GM12878 (cell line): Measurements from ENCODE around the gene THSD4.

ENCODE experiments used
- EP300 ChIP-seq, 2 experiments: fragments of 150-350 bp in 1 of 2; IDR thresholded peaks; 2 replicates each; pipeline ENCODE4 v1.6.1; 2011 to 2012; ENCODE audit warnings: low read depth in 2 of 2, low read length in 2 of 2, borderline replicate concordance in 1 of 2, improper control_type of control experiment in 1 of 2, inconsistent platforms in 1 of 2; ENCODE audit not compliant: control insufficient read depth in 1 of 2
- GABPA ChIP-seq: IDR thresholded peaks from 2 replicates; pipeline ENCODE4 v1.6.1; 2014; ENCODE audit warnings: antibody characterized with exemption, low read depth, mild to moderate bottlenecking, inconsistent platforms
- POLR2AphosphoS5 ChIP-seq: IDR thresholded peaks from 2 replicates; pipeline ENCODE4 v1.6.1; 2011; ENCODE audit warnings: mild to moderate bottlenecking, low read length, inconsistent platforms
- SREBF2 ChIP-seq: IDR thresholded peaks from 2 replicates; pipeline ENCODE4 v1.6.1; 2012; ENCODE audit warnings: mild to moderate bottlenecking, low read length
- TARDBP ChIP-seq: IDR thresholded peaks from 2 replicates; pipeline ENCODE4 v1.6.1; 2016; ENCODE audit warnings: borderline replicate concordance
- TF ChIP-seq, protein P1 (sequence below), 3 experiments: IDR thresholded peaks in 2 of 3; conservative IDR thresholded peaks in 1 of 3; 2 replicates each; pipeline ENCODE4 v1.5.1; 2011; ENCODE audit warnings: low read depth in 3 of 3, low read length in 3 of 3, mild to moderate bottlenecking in 3 of 3, control low read depth in 2 of 3, moderate library complexity in 2 of 3, inconsistent platforms in 1 of 3, mixed read lengths in 1 of 3; ENCODE audit not compliant: control insufficient read depth in 2 of 3, insufficient read depth in 1 of 3; ENCODE audit errors: extremely low read depth in 1 of 3
- TF ChIP-seq, protein P2 (sequence below): IDR thresholded peaks from 2 replicates; pipeline ENCODE4 v1.6.1; 2012; ENCODE audit warnings: mild to moderate bottlenecking, low read depth, low read length

DNA sequence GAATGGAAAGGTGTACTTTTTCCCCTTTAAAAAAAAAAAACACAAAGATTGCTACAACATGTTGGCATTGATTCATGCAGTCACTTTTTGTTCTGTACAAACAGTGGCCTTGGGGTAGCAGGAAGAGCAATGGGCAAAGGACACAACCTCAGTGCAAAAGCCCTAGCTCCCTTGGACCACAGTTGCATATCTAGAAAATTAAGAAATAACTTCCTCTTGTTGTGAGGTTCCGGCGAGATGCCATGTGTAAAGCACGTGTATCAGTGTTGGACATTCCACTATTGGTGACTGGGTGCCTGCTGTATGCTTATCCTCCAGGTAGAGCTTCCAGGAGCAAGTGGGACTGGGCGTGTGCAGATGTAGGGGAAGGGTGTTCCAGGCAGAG, 164.5 kb downstream of the THSD4 start:
- no peak for TF ChIP-seq SREBF2
- TF ChIP-seq, protein P1, sequence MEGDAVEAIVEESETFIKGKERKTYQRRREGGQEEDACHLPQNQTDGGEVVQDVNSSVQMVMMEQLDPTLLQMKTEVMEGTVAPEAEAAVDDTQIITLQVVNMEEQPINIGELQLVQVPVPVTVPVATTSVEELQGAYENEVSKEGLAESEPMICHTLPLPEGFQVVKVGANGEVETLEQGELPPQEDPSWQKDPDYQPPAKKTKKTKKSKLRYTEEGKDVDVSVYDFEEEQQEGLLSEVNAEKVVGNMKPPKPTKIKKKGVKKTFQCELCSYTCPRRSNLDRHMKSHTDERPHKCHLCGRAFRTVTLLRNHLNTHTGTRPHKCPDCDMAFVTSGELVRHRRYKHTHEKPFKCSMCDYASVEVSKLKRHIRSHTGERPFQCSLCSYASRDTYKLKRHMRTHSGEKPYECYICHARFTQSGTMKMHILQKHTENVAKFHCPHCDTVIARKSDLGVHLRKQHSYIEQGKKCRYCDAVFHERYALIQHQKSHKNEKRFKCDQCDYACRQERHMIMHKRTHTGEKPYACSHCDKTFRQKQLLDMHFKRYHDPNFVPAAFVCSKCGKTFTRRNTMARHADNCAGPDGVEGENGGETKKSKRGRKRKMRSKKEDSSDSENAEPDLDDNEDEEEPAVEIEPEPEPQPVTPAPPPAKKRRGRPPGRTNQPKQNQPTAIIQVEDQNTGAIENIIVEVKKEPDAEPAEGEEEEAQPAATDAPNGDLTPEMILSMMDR (IDR thresholded peaks at IDR 0.05 in 2 of 3, conservative IDR thresholded peaks at IDR 0.05 in 1 of 3; ENCODE audit: control insufficient read depth in 2 of 3, extremely low read depth in 1 of 3, insufficient read depth in 1 of 3, low read depth in 3 of 3, low read length in 3 of 3) = no peak
- TF ChIP-seq, protein P2, sequence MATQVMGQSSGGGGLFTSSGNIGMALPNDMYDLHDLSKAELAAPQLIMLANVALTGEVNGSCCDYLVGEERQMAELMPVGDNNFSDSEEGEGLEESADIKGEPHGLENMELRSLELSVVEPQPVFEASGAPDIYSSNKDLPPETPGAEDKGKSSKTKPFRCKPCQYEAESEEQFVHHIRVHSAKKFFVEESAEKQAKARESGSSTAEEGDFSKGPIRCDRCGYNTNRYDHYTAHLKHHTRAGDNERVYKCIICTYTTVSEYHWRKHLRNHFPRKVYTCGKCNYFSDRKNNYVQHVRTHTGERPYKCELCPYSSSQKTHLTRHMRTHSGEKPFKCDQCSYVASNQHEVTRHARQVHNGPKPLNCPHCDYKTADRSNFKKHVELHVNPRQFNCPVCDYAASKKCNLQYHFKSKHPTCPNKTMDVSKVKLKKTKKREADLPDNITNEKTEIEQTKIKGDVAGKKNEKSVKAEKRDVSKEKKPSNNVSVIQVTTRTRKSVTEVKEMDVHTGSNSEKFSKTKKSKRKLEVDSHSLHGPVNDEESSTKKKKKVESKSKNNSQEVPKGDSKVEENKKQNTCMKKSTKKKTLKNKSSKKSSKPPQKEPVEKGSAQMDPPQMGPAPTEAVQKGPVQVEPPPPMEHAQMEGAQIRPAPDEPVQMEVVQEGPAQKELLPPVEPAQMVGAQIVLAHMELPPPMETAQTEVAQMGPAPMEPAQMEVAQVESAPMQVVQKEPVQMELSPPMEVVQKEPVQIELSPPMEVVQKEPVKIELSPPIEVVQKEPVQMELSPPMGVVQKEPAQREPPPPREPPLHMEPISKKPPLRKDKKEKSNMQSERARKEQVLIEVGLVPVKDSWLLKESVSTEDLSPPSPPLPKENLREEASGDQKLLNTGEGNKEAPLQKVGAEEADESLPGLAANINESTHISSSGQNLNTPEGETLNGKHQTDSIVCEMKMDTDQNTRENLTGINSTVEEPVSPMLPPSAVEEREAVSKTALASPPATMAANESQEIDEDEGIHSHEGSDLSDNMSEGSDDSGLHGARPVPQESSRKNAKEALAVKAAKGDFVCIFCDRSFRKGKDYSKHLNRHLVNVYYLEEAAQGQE = no peak
- TF ChIP-seq POLR2AphosphoS5 = no peak
- no peak for TF ChIP-seq GABPA
- no peak for TF ChIP-seq TARDBP
- TF ChIP-seq EP300 (IDR thresholded peaks at IDR 0.05; ENCODE audit: borderline replicate concordance in 1 of 2, control insufficient read depth in 1 of 2, low read depth in 2 of 2, low read length in 2 of 2) = no peak
